Effector CD4-positive, alpha-beta T cell (primary cell): ENCODE measurements around the gene KLHDC3.
"Not testable (repeated sequence)": the region's sequence is repeated elsewhere in the genome, so short reads cannot be mapped to it uniquely, and the experiment has no call there.

Experiments
- DNase-seq: peaks from one replicate; pipeline ENCODE4 v3.0.0-alpha.2; 2020

KLHDC3 gene

GRCh38 chr6:42989923-42990322, 24.1 kb upstream of the KLHDC3 start:
- DNase-seq, result no peak

- no peak for DNase-seq
Observed at GRCh38 chr6:42993445-42993844, 20.6 kb upstream of the KLHDC3 start.

- no peak for DNase-seq
Observed at GRCh38 chr6:42996513-42996912, 17.5 kb upstream of the KLHDC3 start.

- DNase-seq, result not testable (repeated sequence)
Observed at GRCh38 chr6:42998205-42998604, 15.8 kb upstream of the KLHDC3 start.

GRCh38 chr6:43001843-43002242, 12.2 kb upstream of the KLHDC3 start:
- DNase-seq, result no peak

GRCh38 chr6:43005844-43006243, 8.2 kb upstream of the KLHDC3 start:
- no peak for DNase-seq

- DNase-seq, result no peak
Observed at GRCh38 chr6:43006251-43006650, 7.8 kb upstream of the KLHDC3 start.

- DNase-seq, result no peak
Observed at GRCh38 chr6:43007126-43007525, 6.9 kb upstream of the KLHDC3 start.

GRCh38 chr6:43009124-43009523, 4.9 kb upstream of the KLHDC3 start:
- DNase-seq, result no peak

GRCh38 chr6:43011207-43011606, 2.8 kb upstream of the KLHDC3 start:
- DNase-seq, result no peak

- DNase-seq, result no peak
Observed at GRCh38 chr6:43012364-43012763, 1.7 kb upstream of the KLHDC3 start.

GRCh38 chr6:43013097-43013842, 779 bp upstream of the KLHDC3 start:
- DNase-seq, result no peak

- no peak for DNase-seq
Observed at GRCh38 chr6:43014434-43014909, 423 bp downstream of the KLHDC3 start.

- DNase-seq, result no peak
Observed at GRCh38 chr6:43016176-43016942, 2.3 kb downstream of the KLHDC3 start.

- no peak for DNase-seq
Observed at GRCh38 chr6:43016943-43017334, 2.9 kb downstream of the KLHDC3 start.

- no peak for DNase-seq
Observed at GRCh38 chr6:43019152-43019551, 5.1 kb downstream of the KLHDC3 start.

- no peak for DNase-seq
Observed at GRCh38 chr6:43020052-43020705, 6.1 kb downstream of the KLHDC3 start.

- DNase-seq, result no peak
Observed at GRCh38 chr6:43020847-43021246, 6.8 kb downstream of the KLHDC3 start.

GRCh38 chr6:43021270-43022047, 7.4 kb downstream of the KLHDC3 start, which contains the start of gene RRP36:
Gene RRP36 (plus strand): TSS chr6:43021623. CDS start chr6:43021655, 32 bp downstream.
- DNase-seq, result peak; percentile 53

GRCh38 chr6:43024436-43024835, 10.4 kb downstream of the KLHDC3 start:
- no peak for DNase-seq

- no peak for DNase-seq
Observed at GRCh38 chr6:43026365-43026764, 12.3 kb downstream of the KLHDC3 start.

- no peak for DNase-seq
Observed at GRCh38 chr6:43029120-43029519, 15.1 kb downstream of the KLHDC3 start.

- no peak for DNase-seq
Observed at GRCh38 chr6:43032326-43032725, 18.3 kb downstream of the KLHDC3 start.
